ENCODE data around the gene AP2M1. TPM values are rescaled to one million over a fixed set of nuclear protein-coding genes. Genes with fewer than 3 reads are reported as not detected.

AP2M1 gene
- total and polyA plus RNA-seq, 2 of the 13 experiments (the other 11 are each of a cell fraction or from before 2014, with no cell fraction given) = 126 to 146 TPM

- TF ChIP-seq NR2F2 (IDR thresholded peaks at IDR 0.05; ENCODE audit: borderline replicate concordance, low read depth) = no peak
- no peak for TF ChIP-seq NFAT5 (CRISPR knock-in tag; IDR thresholded peaks at IDR 0.05)
- TF ChIP-seq PLRG1 (conservative IDR thresholded peaks at IDR 0.05) = no peak
- TF ChIP-seq ZNF335 (CRISPR knock-in tag; IDR thresholded peaks at IDR 0.05) = peak; percentile 84; the same call in 1 of the 2 replicates
- no peak for TF ChIP-seq ZNF207 (IDR thresholded peaks at IDR 0.05; ENCODE audit: borderline replicate concordance)
- TF ChIP-seq ZFP62 (CRISPR knock-in tag; IDR thresholded peaks at IDR 0.05) = no peak
- no peak for TF ChIP-seq PBX3 (CRISPR knock-in tag; IDR thresholded peaks at IDR 0.05; ENCODE audit: borderline replicate concordance)
- TF ChIP-seq SP4 (CRISPR knock-in tag; IDR thresholded peaks at IDR 0.05) = peak; percentile 72
- no peak for TF ChIP-seq CAMTA2 (CRISPR knock-in tag; IDR thresholded peaks at IDR 0.05; ENCODE audit: borderline replicate concordance)
- no peak for TF ChIP-seq ZNF550 (CRISPR knock-in tag; IDR thresholded peaks at IDR 0.05; ENCODE audit: borderline replicate concordance)
- TF ChIP-seq, protein P1, sequence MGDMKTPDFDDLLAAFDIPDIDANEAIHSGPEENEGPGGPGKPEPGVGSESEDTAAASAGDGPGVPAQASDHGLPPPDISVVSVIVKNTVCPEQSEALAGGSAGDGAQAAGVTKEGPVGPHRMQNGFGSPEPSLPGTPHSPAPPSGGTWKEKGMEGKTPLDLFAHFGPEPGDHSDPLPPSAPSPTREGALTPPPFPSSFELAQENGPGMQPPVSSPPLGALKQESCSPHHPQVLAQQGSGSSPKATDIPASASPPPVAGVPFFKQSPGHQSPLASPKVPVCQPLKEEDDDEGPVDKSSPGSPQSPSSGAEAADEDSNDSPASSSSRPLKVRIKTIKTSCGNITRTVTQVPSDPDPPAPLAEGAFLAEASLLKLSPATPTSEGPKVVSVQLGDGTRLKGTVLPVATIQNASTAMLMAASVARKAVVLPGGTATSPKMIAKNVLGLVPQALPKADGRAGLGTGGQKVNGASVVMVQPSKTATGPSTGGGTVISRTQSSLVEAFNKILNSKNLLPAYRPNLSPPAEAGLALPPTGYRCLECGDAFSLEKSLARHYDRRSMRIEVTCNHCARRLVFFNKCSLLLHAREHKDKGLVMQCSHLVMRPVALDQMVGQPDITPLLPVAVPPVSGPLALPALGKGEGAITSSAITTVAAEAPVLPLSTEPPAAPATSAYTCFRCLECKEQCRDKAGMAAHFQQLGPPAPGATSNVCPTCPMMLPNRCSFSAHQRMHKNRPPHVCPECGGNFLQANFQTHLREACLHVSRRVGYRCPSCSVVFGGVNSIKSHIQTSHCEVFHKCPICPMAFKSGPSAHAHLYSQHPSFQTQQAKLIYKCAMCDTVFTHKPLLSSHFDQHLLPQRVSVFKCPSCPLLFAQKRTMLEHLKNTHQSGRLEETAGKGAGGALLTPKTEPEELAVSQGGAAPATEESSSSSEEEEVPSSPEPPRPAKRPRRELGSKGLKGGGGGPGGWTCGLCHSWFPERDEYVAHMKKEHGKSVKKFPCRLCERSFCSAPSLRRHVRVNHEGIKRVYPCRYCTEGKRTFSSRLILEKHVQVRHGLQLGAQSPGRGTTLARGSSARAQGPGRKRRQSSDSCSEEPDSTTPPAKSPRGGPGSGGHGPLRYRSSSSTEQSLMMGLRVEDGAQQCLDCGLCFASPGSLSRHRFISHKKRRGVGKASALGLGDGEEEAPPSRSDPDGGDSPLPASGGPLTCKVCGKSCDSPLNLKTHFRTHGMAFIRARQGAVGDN (CRISPR knock-in tag; IDR thresholded peaks at IDR 0.05) = peak; percentile 97
- TF ChIP-seq ATF2 (CRISPR knock-in tag; IDR thresholded peaks at IDR 0.05) = no peak
- TF ChIP-seq ZNF616 (CRISPR knock-in tag; IDR thresholded peaks at IDR 0.05; ENCODE audit: low read depth) = no peak
- TF ChIP-seq RNF2 (conservative IDR thresholded peaks at IDR 0.05; ENCODE audit: low read depth) = peak; percentile 83
- TF ChIP-seq TOE1 (CRISPR knock-in tag; IDR thresholded peaks at IDR 0.05) = no peak
- TF ChIP-seq SIN3A (IDR thresholded peaks at IDR 0.05; ENCODE audit: borderline replicate concordance, low read depth, low read length) = no peak
- no peak for TF ChIP-seq CREB3 (CRISPR knock-in tag; IDR thresholded peaks at IDR 0.05)
Observed at GRCh38 chr3:184185461-184186183, 11.0 kb downstream of the AP2M1 start (continued).
